Measurements from ENCODE around the gene AGMO.

AGMO gene

GRCh38 chr7:15446722-15447121 is 115.1 kb downstream of the AGMO start:
- no peak for TF ChIP-seq CTCF (IDR thresholded peaks at IDR 0.05)

GRCh38 chr7:15446280-15446679 is 115.5 kb downstream of the AGMO start:
- no peak for TF ChIP-seq CTCF (IDR thresholded peaks at IDR 0.05)

- no peak for TF ChIP-seq CTCF (IDR thresholded peaks at IDR 0.05)
These were observed 119.9 kb downstream of the AGMO start for GRCh38 chr7:15441915-15442314.

GRCh38 chr7:15440482-15440881 is 121.3 kb downstream of the AGMO start:
- TF ChIP-seq CTCF (IDR thresholded peaks at IDR 0.05): no peak

GRCh38 chr7:15439853-15440252 is 122.0 kb downstream of the AGMO start:
- TF ChIP-seq CTCF (IDR thresholded peaks at IDR 0.05): no peak

GRCh38 chr7:15433151-15433550 is 128.7 kb downstream of the AGMO start:
- TF ChIP-seq CTCF (IDR thresholded peaks at IDR 0.05): no peak

- TF ChIP-seq CTCF (IDR thresholded peaks at IDR 0.05): no peak
These were observed 130.9 kb downstream of the AGMO start for GRCh38 chr7:15430911-15431310.

GRCh38 chr7:15430191-15430590 is 131.6 kb downstream of the AGMO start:
- TF ChIP-seq CTCF (IDR thresholded peaks at IDR 0.05): no peak
